Loucy (cell line): Measurements from ENCODE around the gene SHISAL1.

Source experiments
- H2AFZ ChIP-seq: fragments of 200-600 bp; sonication (generic); 2 replicates; pipeline ENCODE4 v1.6.0; 2016; ENCODE audit warnings: antibody characterized with exemption, mild to moderate bottlenecking, low read length, moderate library complexity
- H3F3A ChIP-seq: fragments of 200-600 bp; 2 replicates; pipeline ENCODE4 v1.6.0; 2016; ENCODE audit warnings: antibody characterized with exemption, low read depth, mild to moderate bottlenecking
- H3K27me3 ChIP-seq: fragments of 200-600 bp; sonication (generic); 2 replicates; pipeline ENCODE4 v1.6.1; 2014; ENCODE audit warnings: low read length, mild to moderate bottlenecking; ENCODE audit not compliant: insufficient read depth, poor library complexity, severe bottlenecking
- H3K36me3 ChIP-seq: fragments of 200-600 bp; sonication (generic); 2 replicates; pipeline ENCODE4 v1.6.1; 2016; ENCODE audit warnings: low read length; ENCODE audit not compliant: insufficient read depth
- H3K4me1 ChIP-seq: fragments of 200-600 bp; sonication (generic); 2 replicates; pipeline ENCODE4 v1.5.1; 2014; ENCODE audit warnings: low read length, mild to moderate bottlenecking; ENCODE audit not compliant: insufficient read depth, poor library complexity, severe bottlenecking
- H3K4me2 ChIP-seq: fragments of 200-600 bp; sonication (generic); 2 replicates; pipeline ENCODE4 v1.6.0; 2014; ENCODE audit warnings: antibody characterized with exemption, low read length, low read depth, mild to moderate bottlenecking; ENCODE audit not compliant: poor library complexity, severe bottlenecking
- H3K4me3 ChIP-seq: fragments of 200-600 bp; sonication (generic); 2 replicates; pipeline ENCODE4 v1.5.1; 2014; ENCODE audit warnings: low read length, mild to moderate bottlenecking, mixed read lengths; ENCODE audit not compliant: poor library complexity, severe bottlenecking
- H3K79me2 ChIP-seq: fragments of 200-600 bp; sonication (generic); 2 replicates; pipeline ENCODE4 v1.6.1; 2014; ENCODE audit warnings: low read length; ENCODE audit not compliant: insufficient read depth
- H3K9ac ChIP-seq: fragments of 200-600 bp; sonication (generic); 2 replicates; pipeline ENCODE4 v1.6.0; 2014; ENCODE audit warnings: mild to moderate bottlenecking, low read depth, low read length, moderate library complexity; ENCODE audit not compliant: poor library complexity, severe bottlenecking
- H3K9me2 ChIP-seq: fragments of 200-600 bp; sonication (generic); replicated peaks from 2 replicates; pipeline ENCODE4 v1.6.1; 2016; ENCODE audit warnings: low read depth, low read length, mixed read lengths
- H3K9me3 ChIP-seq: fragments of 200-600 bp; sonication (generic); 2 replicates; pipeline ENCODE4 v1.6.1; 2014; ENCODE audit warnings: mild to moderate bottlenecking, antibody characterized with exemption, low read length, low read depth; ENCODE audit not compliant: insufficient read depth
- H4K20me1 ChIP-seq: fragments of 200-600 bp; sonication (generic); 2 replicates; pipeline ENCODE4 v1.6.0; 2014; ENCODE audit warnings: antibody characterized with exemption, low read length, mild to moderate bottlenecking; ENCODE audit not compliant: insufficient read depth, poor library complexity, severe bottlenecking
- CTCF ChIP-seq: fragments of 200-600 bp; sonication (generic); conservative IDR thresholded peaks from 2 replicates; pipeline ENCODE4 v1.5.1; 2014; ENCODE audit warnings: mild to moderate bottlenecking, antibody characterized with exemption, low read length
- EZH2phosphoT487 ChIP-seq: fragments of 200-600 bp; IDR thresholded peaks from 2 replicates; pipeline ENCODE4 v1.6.1; 2018; ENCODE audit warnings: antibody characterized with exemption, mild to moderate bottlenecking, moderate library complexity, borderline replicate concordance

SHISAL1 gene

GRCh38 chr22:44220727-44221680 is 91.7 kb downstream of the SHISAL1 start:
- no peaks in the 10 kb centered on the region for H3K9me3 ChIP-seq
- TF ChIP-seq EZH2phosphoT487 (no peak), CTCF (no peak)
- no peaks in the 10 kb centered on the region for H3K79me2 ChIP-seq
- H3K4me3 ChIP-seq, result no peak overlapping the region
- no peak overlapping the region for H2AFZ ChIP-seq
- H3K4me2 ChIP-seq, result no peak overlapping the region
- no peaks in the 10 kb centered on the region for H3K36me3 ChIP-seq
- H3K4me1 ChIP-seq, result no peaks in the 10 kb centered on the region
- no peaks in the 10 kb centered on the region for H3K27me3 ChIP-seq
- no peak overlapping the region for H3K9ac ChIP-seq
- H4K20me1 ChIP-seq, result no peaks in the 10 kb centered on the region
- no peaks in the 10 kb centered on the region for H3F3A ChIP-seq
- no peaks in the 10 kb centered on the region for H3K9me2 ChIP-seq

GRCh38 chr22:44219101-44219870 is 93.5 kb downstream of the SHISAL1 start:
- H3F3A ChIP-seq, result no peaks in the 10 kb centered on the region
- no peaks in the 10 kb centered on the region for H3K4me1 ChIP-seq
- no peaks in the 10 kb centered on the region for H3K79me2 ChIP-seq
- H3K9me3 ChIP-seq, result 0 out of 2 replicates have a peak, but pooled peaks cover 3% of the 10 kb centered on the region
- no peaks in the 10 kb centered on the region for H3K27me3 ChIP-seq
- no peak for TF ChIP-seq EZH2phosphoT487
- H3K9ac ChIP-seq, result no peak overlapping the region
- H4K20me1 ChIP-seq, result no peaks in the 10 kb centered on the region
- no peaks in the 10 kb centered on the region for H3K36me3 ChIP-seq
- H3K9me2 ChIP-seq, result no peaks in the 10 kb centered on the region
- H2AFZ ChIP-seq, result no peak overlapping the region
- H3K4me3 ChIP-seq, result no peak overlapping the region
- H3K4me2 ChIP-seq, result no peak overlapping the region

GRCh38 chr22:44218071-44218470 is 94.7 kb downstream of the SHISAL1 start:
- Histone ChIP-seq H3K4me3 (no peak overlapping the region), H3K79me2 (no peaks in the 10 kb centered on the region), H3K27me3 (no peaks in the 10 kb centered on the region), H3K36me3 (no peaks in the 10 kb centered on the region; the same call in 1 of the 2 replicates), H3K4me2 (no peak overlapping the region), H3F3A (no peaks in the 10 kb centered on the region), H4K20me1 (no peaks in the 10 kb centered on the region), H3K9me2 (no peaks in the 10 kb centered on the region), H3K9ac (no peak overlapping the region), H3K4me1 (no peaks in the 10 kb centered on the region), H3K9me3 (0 out of 2 replicates have a peak, but pooled peaks cover 3% of the 10 kb centered on the region), H2AFZ (no peak overlapping the region)
- TF ChIP-seq EZH2phosphoT487 (no peak), CTCF (no peak)
